Mucosa of gallbladder (tissue), 1 donor: ENCODE results near the gene CP. TPM values are rescaled to one million over a fixed set of nuclear protein-coding genes. Genes with fewer than 3 reads are reported as not detected.
"Not testable (repeated sequence)": the region's sequence is repeated elsewhere in the genome, so short reads cannot be mapped to it uniquely, and the experiment has no call there.

Source experiments
- DNase-seq: peaks from one replicate; pipeline ENCODE4 v3.0.0-alpha.2; 2020; ENCODE audit warnings: low spot score
- total RNA-seq: library from RNA; stranded (reverse); gene quantifications from one replicate; pipeline ENCODE4 v1.2.1, GENCODE V29; 2021
- donor health status: DM: no; HTN: no; CAD: no.

Gene CP
- total RNA-seq: 2.0 TPM

DNA sequence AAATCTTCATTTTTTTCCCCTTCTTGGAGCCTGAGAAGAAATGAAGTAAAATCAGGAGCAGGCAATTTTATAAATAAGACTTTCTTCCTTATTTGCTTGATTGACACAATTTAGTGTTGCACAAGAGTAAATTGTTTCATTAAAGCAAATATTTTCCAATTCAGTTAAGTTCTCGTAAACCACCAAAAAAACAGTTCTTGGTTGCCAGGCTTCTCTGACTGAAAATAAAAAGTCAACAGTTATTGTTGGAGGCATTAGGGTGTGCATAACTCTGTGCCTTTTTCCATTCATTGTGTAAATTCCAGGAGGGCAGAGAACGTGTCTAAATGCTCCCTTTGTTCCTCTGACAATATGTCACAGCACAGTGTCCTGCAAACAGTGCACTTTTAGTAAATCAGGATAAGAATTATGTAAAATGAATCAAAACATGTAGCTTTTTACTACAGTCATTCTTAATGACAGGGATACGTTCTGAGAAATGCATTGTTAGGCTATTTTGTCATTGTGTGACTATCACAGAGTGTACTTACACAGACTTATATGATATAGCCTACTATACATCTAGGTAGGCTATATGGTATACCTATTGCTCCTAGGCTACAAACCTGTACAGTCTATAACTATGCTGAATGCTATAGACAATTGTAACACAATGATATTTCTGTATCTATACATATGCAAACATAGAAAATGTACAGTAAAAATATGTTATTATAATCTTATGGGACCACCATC lies at the start of gene CP:
CP (minus strand) TSS at position 47 of the 735 bp plus-strand sequence; CDS start at position 10, 37 bp downstream.
- DNase-seq: no peak

DNA sequence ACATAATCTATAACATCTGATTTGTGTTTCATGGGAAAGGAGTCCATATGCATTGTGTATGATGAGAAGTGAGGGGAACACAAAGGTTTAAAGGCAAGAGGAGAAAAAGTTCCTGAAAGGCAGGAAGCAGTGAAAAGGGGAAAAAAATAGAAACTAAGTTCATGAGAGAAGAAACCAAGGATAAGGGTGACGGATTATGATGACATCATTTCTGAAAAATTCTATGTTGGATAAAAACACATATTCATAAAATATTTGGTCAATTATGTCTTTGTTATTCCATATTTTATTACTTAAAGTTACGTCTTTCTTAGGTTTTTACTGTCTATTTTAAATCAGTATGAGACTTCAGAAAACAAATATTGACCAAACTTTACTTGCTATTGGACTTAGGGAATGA lies 48.6 kb upstream of the CP start:
- no peak for DNase-seq

DNA sequence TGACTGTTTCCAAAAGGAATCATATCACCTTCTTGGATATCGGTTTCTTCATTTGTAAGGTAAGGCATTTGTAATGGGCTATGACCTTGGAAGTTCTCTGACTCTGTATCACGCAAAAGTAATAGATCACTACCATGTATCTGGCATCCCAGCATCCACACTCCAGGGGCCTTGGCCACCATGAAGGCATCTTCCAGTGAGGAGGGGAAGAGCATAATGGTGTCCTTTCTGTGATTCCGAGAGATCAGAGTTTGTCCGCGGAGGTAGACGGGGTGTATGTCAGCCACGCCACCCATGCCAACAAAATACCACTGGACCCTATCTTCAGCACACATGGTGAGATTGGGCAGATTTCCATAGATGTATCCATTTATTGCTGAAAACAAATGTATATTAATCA lies 48.1 kb upstream of the CP start:
- no peak for DNase-seq

DNA sequence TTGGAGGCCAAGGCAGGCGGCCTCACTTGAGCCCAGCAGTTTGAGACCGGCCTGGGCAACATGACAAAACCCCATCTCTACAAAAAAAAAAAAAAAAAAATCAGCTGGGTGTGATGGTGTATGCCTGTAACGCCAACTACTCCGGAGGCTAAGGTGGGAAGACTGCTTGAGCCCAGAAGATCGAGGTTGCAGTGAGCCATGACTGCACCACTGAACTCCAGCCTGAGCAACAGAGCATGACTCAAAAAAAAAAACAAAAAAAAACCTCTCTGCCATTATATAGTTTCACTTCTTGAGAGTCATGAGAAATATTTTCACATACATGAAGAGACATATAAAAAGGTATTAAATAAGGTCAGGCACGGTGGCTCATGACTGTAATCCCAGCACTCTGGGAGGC lies 45.9 kb upstream of the CP start:
- no peak for DNase-seq

DNA sequence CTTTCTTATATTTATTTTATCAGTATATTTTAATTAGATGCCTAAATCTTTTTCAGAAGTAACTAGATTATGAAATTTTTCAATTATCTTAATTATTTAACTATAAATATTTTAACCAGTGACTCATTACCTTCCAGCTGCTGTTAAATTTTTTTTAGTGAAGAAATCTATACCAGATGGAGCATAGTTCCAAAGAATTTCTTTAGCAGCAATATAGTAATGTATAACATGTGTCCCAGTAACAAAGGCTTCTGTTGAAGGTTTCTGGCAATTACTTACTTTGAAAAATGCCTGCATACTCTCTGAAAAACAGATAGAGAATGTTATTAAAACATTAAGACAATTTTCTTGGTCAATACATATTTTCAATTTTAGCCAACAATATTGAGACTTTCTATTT lies 45.1 kb upstream of the CP start:
- no peak for DNase-seq

DNA sequence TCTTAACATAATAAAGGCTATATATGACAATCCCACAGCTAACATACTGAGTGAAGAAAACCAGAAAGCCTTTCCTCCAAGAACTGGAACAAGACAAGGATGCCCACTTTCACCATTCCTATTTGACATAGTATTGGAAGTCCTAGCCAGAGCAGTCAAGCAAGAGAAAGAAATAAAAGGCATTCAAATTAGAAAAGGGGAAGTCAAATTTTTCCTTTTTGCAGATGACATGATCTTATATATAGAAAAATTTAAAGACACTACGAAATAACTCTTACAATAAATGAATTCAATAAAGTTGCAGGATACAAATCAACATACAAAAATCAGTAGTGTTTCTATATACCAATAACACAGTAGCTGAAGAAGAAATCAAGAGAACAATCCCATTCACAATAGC lies 42.2 kb upstream of the CP start:
- DNase-seq: no peak

DNA sequence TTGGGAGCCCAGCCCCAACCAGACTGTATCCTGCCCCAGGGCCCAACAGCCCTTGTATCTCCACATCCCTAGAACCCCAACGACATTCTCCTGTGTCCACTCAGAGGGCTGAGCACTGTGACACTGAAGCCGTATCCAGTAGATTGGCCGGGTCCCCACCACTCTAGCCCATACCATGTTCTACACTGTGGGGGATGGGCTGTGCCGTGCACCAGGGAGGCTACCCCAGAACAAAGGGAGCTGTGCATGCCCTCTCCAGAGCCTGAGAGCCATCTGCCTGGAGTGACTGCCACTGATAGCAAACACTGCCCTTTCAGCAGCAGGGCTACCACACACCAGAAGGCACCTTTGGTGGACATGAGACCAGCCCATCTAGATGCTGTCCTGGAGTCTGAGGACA lies 37.1 kb upstream of the CP start:
- DNase-seq: no peak

DNA sequence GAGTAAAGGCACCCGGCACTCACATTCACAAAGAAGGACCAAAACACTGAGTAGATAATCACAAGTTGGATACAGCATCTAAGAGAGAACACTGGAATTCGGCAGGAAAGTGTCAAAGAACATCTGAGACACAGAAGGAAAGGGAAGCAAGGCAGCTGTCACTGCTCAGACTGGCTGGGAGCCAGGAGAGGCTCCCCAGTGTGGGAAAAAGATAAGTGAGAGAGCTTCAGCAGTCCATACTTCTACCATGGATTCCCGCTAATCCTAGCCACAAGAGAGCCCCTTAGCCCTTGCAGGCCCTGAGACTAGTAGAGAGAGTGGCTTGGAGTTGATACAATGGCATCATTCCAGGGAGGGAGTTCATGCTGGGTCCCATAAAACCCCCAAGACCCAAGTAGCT lies 36.7 kb upstream of the CP start:
- no peak for DNase-seq

DNA sequence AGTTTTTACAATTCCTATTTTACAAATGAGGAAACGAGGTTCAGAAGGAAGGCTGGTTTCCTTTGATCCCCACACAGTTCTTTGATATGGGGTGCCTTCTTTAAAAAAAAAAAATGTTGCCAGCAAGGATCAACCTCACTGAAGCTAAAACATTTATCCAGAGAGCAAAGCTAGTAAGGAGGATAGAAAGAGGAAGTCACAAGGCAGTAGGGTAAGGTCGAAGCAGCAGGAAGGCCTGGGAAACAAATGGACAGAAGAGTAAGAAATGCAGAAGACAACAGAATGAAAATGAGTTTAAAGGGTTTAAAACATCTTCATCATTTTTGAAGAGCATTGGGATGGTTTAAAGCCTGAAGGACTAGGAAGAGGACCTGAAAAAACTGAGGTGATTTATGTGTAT lies 30.6 kb upstream of the CP start:
- no peak for DNase-seq

DNA sequence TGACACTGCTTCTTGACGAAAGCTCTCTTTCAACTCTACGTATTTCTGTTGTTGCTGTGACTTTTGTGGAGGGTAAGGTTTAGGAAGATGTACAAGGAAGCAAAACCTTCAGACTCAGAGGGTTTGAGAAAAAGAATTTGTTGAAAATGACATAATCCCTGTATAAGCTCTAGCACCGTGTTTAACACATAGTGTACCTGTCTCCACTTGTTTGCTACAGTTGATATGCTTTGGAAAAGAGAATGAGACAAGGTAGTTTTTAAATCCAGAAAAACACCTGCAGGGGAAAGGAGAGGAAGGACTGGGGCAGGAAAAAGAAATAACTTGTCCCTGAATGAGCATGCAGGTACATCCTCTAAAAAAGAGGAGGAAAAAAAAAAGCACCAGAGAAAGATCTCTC lies 29.6 kb upstream of the CP start:
- no peak for DNase-seq

DNA sequence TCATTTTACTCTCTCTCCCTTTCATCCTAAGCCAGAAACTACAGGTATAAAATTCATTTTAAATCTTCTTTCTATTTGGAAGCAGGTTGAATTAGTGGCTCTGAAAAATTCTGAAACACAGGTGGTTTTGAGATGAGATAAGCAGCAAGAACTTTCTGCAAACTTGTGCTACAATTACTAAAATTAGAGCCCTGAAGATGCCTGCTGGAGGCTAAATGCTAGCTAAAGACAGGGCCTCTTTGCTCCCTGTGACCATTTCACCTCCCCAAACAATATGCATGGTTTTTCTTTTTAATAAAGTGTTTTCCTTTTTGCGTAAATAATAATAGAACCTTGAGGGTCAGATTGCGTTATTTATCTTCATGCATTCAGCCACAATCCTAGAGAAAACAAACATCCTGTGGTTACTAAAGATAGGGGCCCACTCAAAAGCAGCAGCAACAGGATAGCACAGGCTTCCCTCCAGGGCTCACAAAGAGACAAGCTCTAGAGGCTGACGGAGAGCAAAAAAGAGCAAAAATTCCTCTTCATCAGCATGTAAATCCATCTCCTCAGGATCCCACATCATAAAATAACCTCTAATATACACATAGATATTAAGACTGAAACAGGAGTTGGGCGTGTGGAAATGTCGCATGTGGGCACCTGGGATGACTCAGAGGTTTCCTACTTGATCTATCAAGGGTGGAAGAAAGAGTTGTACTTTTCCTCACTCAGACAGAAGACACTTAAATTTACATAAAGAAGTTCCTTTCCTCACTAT lies 26.5 kb upstream of the CP start:
- no peak for DNase-seq

DNA sequence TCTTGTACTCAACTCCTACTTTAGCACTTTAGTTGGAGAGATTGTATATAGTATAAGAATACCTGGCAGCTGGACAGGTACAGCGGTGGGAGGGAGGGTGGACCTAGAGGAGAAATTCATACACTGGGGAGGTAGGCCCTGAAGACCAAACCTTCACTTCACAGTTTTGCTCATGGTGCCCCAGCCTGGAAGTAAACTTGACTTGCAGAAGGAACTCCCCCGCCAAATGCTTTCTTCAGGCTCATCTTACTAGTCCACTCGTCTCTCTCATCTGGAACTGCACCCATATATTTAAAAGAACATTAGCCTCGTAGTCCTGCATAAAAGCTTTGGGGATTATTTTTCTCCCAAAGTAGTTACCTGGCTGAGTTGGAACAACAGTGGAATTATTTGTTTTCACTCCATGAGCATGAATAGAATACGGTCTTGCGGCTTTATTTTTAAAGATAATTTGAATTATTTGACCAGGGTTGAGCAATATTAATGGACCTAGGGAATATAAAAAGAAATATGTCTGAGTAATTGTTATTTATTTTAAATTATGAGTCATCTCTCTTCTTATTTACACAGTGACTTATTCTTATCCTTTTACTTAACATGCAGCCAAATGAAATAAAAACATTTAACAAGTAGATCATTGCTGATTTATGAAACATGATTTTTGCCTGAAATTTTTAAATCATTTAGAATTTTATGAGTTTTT lies 25.5 kb upstream of the CP start:
- no peak for DNase-seq

DNA sequence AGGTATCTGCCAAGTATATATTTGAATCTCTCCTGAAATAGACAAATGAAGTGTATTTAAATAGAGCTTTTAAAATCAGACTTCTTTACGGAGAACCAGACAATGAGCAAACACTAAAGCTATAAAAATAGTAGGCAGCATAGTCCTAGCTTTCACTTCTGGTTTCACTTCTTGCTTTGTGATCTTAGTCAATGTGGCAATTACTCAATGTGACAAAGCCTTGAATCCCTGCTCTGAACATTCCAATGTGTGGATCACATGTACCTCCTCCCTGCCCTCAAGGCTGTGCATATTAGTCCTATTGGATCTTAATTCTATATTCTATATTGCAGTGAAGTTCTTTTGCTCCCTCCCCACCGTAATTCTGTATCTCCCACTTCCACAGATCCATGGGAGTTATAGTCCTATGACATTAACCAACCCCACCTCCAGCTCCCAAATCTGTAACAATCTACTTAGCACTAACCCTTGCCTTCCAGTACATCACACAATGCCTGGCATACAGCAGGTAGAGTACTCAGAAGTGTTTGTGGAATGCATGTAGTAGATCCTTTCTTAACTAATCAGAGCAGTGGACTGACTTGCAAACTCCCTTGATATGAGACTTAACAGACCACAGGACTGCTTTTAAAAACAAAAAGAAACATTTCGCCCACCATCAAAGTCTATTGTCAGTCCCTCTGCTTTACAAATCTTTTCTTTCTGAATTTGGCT lies 24.3 kb upstream of the CP start:
- no peak for DNase-seq

DNA sequence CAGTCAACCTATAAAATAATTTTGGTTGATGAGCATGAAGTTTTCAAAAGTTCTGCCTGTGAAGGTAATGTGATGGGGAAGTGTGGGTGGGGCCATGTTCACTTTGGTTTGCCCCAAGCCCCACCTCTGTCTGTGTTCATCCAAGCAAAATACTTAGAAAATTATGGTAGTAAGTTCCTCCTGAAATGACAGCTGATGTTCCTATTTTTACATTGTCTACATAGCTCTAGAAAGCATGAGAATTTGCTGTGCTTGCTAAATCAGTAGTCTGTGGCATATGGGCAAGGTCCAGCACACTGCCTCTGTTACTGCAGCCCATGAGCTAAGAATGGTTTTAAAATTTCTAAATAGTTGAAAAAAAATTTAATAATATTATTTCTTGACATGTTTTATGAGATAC lies 21.9 kb upstream of the CP start:
- no peak for DNase-seq

DNA sequence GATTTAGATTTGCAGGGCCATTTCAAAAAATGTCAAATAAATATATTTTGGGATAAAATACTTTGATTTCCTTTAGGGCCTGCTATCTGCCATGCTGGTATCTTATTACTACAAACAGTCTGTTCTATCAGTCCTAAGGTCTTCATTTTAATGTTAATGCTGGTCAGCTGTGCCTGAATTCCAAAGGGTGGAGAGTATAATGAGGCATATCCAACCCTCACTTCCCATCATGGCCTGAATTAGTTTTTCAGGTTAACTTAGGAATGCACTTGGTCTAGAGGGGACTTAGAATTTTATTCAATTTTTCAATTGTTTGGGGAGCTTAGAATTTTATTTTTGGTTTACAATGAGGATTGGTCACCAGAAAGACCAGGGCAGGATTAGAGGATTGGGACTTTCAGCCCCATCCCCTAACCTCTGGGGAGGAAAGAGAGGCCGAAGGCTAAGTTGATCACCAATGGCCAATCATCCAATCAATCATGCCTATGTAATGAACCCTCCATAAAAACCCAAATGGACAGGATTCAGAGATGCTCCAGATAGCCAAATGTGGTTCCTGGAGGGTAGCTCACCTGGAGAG lies 17.8 kb upstream of the CP start:
- no peak for DNase-seq

DNA sequence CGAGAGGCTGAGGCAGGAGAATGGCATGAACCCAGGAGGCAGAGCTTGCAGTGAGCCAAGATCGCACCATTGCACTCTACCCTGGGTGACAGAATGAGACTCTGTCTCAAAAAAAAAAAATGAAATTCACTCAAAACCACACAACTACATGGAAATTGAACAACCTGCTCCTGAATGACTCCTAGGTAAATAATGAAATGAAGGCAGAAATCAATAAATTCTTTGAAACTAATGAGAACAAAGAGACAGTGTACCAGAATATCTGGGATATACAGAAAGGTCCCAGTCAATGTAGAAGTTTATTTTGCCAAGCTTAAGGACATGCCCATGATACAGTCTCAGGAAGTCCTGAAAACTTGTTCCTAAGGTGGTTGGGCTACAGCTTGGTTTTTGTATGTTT lies 16.6 kb upstream of the CP start:
- not testable (repeated sequence) for DNase-seq

DNA sequence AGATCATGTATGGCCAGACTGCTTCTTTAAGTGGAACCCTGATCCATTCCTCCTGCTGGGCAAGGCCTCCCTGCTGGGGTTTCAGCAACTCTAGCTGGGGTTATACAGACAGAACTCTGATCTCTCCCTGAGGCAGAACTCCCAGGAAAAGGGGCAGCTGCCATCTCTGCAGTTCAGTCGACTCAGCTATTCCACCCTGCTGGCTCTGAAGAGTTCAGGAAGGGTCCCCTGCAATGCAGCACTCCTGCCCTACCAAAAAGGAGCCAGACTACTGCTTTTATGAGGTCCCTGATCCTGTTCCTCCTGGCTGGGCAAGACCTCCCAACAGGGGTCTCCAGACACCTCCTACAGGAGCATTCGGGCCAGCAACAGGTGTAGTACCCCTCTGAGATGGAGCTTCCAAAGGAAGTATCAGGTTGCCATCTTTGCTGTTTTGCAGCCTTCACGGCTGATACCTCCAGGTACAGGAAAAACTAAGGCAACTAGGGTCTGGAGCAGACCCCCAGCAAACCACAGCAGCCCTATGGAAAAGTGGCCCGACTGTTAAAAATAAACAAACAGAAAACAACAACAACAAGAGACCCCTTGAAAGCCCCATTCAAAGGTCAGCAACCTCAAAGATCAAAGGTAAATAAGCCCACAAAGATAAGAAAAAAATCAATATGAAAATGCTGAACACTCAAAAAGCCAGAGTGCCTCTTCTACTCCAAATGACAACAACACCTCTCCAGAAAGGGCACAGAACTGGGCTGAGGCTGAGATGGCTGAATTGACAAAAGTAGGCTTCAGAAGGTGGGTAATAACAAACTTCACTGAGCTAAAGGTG lies 14.2 kb upstream of the CP start:
- DNase-seq: no peak

DNA sequence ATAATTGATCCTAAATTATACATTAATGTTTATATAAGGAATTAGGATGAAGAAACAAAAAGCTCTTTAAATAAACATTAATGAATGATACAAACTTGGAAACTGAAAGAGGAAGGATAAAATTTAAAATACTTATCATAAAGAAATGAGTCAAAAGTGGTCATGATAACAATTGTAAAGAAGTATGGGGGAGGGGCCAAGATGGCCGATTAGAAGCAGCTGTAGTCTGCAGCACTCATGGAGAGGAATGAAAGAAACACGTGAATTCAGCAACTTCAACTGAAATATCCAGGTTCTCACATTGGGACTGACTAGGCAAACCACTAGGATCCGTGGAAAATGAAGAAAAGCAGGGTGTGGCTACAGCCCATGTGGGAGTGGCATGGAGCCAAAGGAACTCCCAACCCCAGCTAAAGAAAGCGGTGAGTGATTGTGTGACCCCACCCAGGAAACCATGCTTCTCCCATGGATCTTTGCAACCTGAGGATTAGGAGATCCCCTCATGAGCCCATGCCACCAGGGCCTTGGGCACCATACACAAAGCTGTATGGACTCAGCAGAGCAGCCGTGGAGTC lies 13.1 kb upstream of the CP start:
- no peak for DNase-seq

DNA sequence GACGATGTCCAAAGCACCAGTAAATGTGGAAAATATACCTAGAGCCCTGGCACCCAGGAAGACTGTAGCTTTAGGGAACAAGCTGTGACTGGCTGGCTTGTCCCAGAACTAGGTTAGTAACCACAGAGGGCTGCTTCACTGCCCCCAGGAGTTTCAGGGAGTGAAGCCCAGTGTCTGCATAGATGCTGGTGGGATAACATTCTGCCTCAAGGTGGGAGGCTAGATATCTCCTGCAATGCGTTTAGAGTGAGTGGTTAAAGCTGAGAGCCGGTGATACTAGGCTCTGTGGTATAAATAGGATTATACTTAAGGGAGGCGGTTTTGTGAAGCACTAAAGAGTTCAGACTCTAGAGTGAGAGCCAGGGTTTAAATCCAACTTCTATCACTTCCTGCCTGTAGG lies 11.7 kb upstream of the CP start:
- no peak for DNase-seq

DNA sequence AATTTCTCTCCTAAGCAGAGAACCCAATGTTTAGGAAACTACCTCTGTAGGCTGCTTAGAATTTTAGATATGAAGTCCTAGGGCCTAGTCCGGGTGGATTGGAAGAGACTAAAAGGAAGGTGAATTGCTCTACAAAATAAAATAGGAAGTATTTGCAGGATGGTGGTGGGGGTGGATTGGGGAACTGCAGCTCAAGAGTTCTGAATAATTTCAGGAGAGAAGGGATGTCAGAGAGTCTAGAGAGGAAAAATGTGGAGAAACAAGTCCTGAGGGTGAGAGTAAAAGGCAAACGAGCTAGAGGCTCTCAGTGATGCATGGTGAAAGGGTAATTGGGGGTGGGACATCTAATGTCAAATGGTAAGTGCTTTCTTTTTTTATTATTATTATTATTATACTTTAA lies 10.2 kb upstream of the CP start:
- no peak for DNase-seq
